HG02981 (cell line): ENCODE data around the gene CDKN3.
"Not testable (repeated sequence)": the region's sequence is repeated elsewhere in the genome, so short reads cannot be mapped to it uniquely, and the experiment has no call there.

Source experiments
- ATAC-seq: cut with Tn5 transposase; IDR thresholded peaks from one replicate; pipeline ENCODE4 v1.9.1; 2021; ENCODE audit warnings: mild to moderate bottlenecking, moderate library complexity; ENCODE audit not compliant: unreplicated experiment

CDKN3 gene

DNA sequence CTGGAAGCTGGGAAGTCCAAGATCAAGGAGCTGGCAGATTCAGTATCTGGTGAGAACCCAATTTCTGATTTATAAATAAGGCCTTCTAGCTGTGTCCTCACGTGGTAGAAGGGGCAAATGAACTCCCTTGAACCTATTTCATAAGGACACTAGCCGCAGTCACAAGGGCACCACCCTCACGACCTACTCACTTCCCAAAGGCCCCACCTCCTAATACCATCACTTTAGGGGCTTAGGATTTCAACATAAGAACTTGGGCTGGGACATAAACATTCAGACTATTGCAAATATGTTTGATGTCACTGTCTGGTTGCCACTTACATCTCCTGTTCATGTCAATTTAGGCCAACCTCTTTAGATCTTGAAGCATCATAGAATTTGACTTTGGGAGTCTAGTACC lies 55.2 kb downstream of the CDKN3 start:
- no peak for ATAC-seq

- ATAC-seq, result no peak
Observed at GRCh38 chr14:54453252-54453651, 56.4 kb downstream of the CDKN3 start.

DNA sequence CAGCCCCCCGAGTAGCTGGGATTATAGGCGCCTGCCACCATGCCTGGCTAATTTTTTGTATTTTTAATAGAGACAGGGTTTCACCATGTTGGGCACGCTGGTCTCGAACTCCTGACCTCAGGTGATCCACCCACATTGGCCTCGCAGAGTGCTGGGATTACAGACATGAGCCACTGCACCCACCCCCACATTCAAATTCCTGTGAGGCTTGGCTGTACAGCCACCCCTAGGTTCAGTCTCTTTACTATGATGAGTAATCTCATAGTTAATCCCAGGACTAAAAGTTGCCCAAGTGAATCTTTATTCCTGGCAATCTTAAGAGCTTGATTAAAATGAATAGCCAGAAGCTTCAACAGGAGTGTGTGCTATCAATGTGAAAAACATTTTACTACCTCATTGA lies 57.2 kb downstream of the CDKN3 start:
- not testable (repeated sequence) for ATAC-seq

GRCh38 chr14:54455363-54455762 lies 58.6 kb downstream of the CDKN3 start:
- no peak for ATAC-seq

- not testable (repeated sequence) for ATAC-seq
Observed at GRCh38 chr14:54456820-54457608, 60.2 kb downstream of the CDKN3 start.

DNA sequence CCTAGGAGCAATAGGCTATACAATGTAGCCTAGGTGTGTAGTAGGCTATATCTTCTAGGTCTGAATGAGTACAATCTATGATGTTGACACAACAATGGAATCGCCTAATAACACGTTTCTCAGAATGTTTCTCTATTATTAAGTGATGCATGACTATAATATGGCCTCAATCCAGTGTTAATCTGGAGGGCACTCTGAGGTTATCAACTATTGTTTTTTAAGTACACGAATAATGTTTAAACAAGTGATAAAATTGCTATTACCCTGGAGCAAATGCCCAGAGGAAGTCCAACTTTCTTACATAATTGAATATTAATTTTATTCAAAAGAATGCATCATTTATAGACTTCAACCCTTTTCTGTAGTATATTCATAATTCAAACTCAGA lies 60.8 kb downstream of the CDKN3 start:
- no peak for ATAC-seq

DNA sequence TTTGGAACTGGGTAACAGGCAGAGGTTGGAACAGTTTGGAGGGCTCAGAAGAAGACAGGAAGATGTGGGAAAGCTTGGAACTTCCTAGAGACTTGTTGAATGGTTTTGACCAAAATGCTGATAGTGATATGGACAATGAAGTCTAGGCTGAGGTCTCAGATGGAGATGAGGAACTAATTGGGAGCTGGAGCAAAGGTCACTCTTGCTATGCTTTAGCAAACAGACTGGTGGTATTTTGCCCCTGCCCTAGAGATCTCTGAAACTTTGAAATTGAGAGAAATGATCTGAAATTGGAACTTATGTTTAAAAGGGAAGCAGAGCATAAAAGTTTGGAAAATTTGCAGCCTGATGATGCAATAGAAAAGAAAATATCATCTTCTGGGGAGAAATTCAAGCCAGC lies 61.7 kb downstream of the CDKN3 start:
- ATAC-seq, result not testable (repeated sequence)

GRCh38 chr14:54459106-54459505 lies 62.3 kb downstream of the CDKN3 start:
- ATAC-seq, result no peak

GRCh38 chr14:54462048-54462447 lies 65.2 kb downstream of the CDKN3 start:
- ATAC-seq, result no peak

- ATAC-seq, result no peak
Observed at GRCh38 chr14:54465654-54466053, 68.8 kb downstream of the CDKN3 start.

DNA sequence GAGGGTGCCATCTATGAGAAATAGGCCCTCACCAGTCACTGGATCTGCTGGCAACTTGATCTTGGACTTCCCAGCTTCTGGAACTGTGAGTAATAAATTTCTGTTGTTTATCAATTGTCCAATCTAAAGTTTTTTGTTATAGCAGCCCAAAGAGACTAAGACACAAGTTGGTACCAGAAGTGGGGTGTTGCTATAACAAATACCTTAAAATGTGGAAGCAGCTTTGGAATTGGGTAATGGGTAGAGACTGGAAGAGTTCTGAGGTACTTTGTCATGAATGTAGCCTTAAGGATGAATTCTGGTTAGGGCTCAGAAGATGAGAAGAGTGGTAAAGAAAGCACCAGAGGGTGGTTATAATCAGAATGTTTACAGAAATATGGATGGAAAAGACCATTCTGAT lies 70.5 kb downstream of the CDKN3 start:
- ATAC-seq, result no peak
